HG02588 (cell line): Measurements from ENCODE around the gene KCNC4.
A peak's percentile ranks its signal among the peaks of the same experiment; 100 is the strongest.

ENCODE experiments used
- ATAC-seq: cut with Tn5 transposase; IDR thresholded peaks from one replicate; pipeline ENCODE4 v1.9.1; 2021; ENCODE audit warnings: mild to moderate bottlenecking, moderate library complexity; ENCODE audit not compliant: unreplicated experiment

KCNC4 gene

GRCh38 chr1:110188035-110188618, 22.0 kb upstream of the KCNC4 start:
- no peak for ATAC-seq

GRCh38 chr1:110189181-110189580, 20.9 kb upstream of the KCNC4 start:
- no peak for ATAC-seq

- no peak for ATAC-seq
Measured at GRCh38 chr1:110190282-110190929, 19.7 kb upstream of the KCNC4 start.

- no peak for ATAC-seq
Measured at GRCh38 chr1:110192541-110192940, 17.6 kb upstream of the KCNC4 start.

GRCh38 chr1:110195196-110195595, 14.9 kb upstream of the KCNC4 start:
- no peak for ATAC-seq

GRCh38 chr1:110196917-110197765, 13.0 kb upstream of the KCNC4 start:
- peak; percentile 82 for ATAC-seq

GRCh38 chr1:110197905-110198629, 12.0 kb upstream of the KCNC4 start:
- ATAC-seq: no peak

GRCh38 chr1:110198746-110199145, 11.4 kb upstream of the KCNC4 start:
- no peak for ATAC-seq

GRCh38 chr1:110200190-110200589, 9.9 kb upstream of the KCNC4 start:
- ATAC-seq: no peak

GRCh38 chr1:110200666-110201065, 9.4 kb upstream of the KCNC4 start:
- ATAC-seq: no peak

GRCh38 chr1:110201157-110201825, 8.8 kb upstream of the KCNC4 start:
- no peak for ATAC-seq

- ATAC-seq: no peak
Measured at GRCh38 chr1:110203021-110203661, 7.0 kb upstream of the KCNC4 start.

GRCh38 chr1:110205156-110205555, 5.0 kb upstream of the KCNC4 start:
- ATAC-seq: no peak

- ATAC-seq: no peak
Measured at GRCh38 chr1:110205591-110206155, 4.4 kb upstream of the KCNC4 start.

- ATAC-seq: no peak
Measured at GRCh38 chr1:110206261-110206920, 3.7 kb upstream of the KCNC4 start.

GRCh38 chr1:110207831-110208230, 2.3 kb upstream of the KCNC4 start:
- no peak for ATAC-seq

GRCh38 chr1:110208916-110209645, 1.0 kb upstream of the KCNC4 start:
- no peak for ATAC-seq

- peak; percentile 17 for ATAC-seq
Measured at GRCh38 chr1:110210604-110211495, 736 bp downstream of the KCNC4 start.
